ENCODE results near the gene ATP5F1B. TPM values are rescaled to one million over a fixed set of nuclear protein-coding genes. Genes with fewer than 3 reads are reported as not detected.

ATP5F1B gene
- total and polyA plus RNA-seq, 7 donors, result 414 to 1,730 (median 487) TPM

DNA sequence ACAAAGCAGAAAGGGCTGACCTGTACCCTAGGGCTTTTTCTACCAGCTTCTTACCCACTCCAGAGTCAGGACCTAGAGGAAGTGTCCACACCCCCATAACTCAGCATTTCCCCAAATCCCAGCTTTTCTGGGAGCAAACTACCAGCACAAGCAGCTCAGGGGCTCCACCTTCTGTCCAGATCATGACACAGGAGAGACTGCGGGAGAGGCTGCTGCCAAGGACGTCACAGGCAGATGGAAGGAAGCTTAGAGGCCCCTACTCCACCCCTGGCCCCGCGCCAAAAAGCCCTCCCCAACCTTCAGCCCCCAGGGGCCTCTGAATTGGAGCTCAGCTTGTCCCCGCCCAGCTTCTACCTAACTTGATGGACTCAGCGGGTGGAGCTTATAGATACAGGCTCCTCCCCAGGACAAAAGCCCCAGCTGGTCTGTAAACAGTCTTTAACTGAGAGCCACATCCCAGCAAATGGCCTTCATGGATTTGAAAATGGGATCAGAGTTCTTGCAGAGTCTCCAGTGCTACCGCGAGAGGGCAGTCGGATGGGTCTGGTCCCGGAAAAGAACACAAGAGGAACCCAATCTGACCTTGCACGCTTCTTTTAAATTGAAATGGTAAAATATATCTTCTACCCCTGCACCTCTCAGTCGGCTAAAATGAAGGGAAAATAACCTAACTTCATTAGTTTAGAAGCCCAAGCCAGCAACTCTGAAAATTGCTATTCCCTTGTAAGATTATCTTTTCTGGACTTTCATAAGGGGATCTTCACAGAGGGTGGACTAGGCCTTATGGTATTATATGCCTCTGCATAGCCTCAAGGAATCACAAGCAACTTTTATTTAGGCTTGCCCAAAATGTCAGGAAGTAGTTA, 8.9 kb downstream of the ATP5F1B start:
- H3K36me3 ChIP-seq, result peaks cover 32 to 46% (median 42%) of the 10 kb centered on the region in 4 donors
- no peaks in the 10 kb centered on the region for H3K27me3 ChIP-seq
- H3K27ac ChIP-seq, result peak overlapping the region; percentile 90 to 98 (median 94)
- DNase-seq, result peak; percentile 100
- H3K4me1 ChIP-seq, result peaks cover 0 to 54% (median 46%) of the 10 kb centered on the region in 4 donors
- WGBS, 2 donors, result 2 to 4% methylated on average over 12 of the region's 12 CpGs
- intact Hi-C loops (cut with DNase I), result loop anchor here (1.0 to 5.0 kb wide), 5 partner anchors 8 to 450 kb away; partner anchors contain the start of genes ATP5F1B, NAB2, NACA and RBMS2
- H3K4me3 ChIP-seq, result peak overlapping the region; percentile 76 to 91 (median 84)
- TF ChIP-seq EP300 (IDR thresholded peaks at IDR 0.05) (no peak), POLR2A (IDR thresholded peaks at IDR 0.05) (no peak), POLR2AphosphoS5 (IDR thresholded peaks at IDR 0.05) (peak; percentile 56 to 86 (median 70))
- TF ChIP-seq, protein P1, sequence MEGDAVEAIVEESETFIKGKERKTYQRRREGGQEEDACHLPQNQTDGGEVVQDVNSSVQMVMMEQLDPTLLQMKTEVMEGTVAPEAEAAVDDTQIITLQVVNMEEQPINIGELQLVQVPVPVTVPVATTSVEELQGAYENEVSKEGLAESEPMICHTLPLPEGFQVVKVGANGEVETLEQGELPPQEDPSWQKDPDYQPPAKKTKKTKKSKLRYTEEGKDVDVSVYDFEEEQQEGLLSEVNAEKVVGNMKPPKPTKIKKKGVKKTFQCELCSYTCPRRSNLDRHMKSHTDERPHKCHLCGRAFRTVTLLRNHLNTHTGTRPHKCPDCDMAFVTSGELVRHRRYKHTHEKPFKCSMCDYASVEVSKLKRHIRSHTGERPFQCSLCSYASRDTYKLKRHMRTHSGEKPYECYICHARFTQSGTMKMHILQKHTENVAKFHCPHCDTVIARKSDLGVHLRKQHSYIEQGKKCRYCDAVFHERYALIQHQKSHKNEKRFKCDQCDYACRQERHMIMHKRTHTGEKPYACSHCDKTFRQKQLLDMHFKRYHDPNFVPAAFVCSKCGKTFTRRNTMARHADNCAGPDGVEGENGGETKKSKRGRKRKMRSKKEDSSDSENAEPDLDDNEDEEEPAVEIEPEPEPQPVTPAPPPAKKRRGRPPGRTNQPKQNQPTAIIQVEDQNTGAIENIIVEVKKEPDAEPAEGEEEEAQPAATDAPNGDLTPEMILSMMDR (IDR thresholded peaks at IDR 0.05), result peak in 3 of 4 experiments; percentile 15 to 57 (median 53)
- H3K9me3 ChIP-seq, result no peaks in the 10 kb centered on the region

DNA sequence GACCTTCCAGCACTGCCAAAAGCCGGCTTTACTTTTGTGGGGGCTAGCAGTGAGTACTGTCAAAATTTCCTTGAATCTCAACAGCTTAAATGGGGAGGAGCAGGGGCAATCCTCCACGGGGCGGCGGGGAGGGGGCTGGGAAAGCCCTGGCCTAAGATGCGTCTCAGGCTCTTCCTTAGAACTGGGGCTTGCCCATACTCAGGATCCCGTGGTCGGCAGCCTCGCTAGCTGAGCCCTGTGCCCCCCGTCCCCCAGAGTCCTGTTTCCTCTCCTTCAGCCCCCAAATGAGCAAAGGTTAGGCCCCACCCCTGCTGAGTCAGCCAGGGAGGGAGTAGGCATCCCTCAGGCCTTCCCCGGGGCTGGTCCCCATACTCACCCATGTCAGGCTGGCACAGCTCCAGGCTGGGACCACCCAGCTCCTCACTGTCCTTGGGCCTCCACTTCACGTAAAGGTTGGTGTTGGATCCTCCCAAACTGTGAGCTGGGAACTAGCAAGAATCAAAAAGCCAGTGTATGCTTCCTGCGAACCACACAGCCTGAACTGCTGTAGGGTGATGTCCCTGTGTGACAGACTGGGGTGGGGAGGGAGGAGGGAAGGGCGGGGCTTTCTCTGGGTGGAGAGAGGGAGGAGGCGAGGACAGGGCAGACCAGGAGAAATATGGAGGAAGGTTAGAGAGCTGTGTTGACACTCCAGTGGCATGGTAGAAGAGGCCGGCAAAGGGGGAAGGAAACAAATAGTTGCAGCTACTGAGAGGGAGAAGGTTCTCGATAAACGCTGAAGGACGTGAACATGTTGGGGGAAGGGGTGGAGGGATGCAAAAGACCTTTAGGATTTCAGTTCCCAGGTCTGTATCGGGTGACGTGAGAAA, 9.7 kb downstream of the ATP5F1B start:
- TF ChIP-seq POLR2AphosphoS5 (IDR thresholded peaks at IDR 0.05) (peak; percentile 94 to 98 (median 96)), POLR2A (IDR thresholded peaks at IDR 0.05) (peak; percentile 84 to 92), EP300 (IDR thresholded peaks at IDR 0.05) (no peak)
- intact Hi-C loops (cut with DNase I), result loop anchor here (2.0 to 5.0 kb wide), 4 partner anchors 51 to 451 kb away; partner anchors contain the start of genes NAB2, NACA and RBMS2
- Histone ChIP-seq H3K4me1 (peaks cover 0 to 62% (median 50%) of the 10 kb centered on the region in 4 donors), H3K4me3 (peak overlapping the region; percentile 76 to 91 (median 84)), H3K27me3 (no peaks in the 10 kb centered on the region), H3K36me3 (peaks cover 25 to 37% (median 34%) of the 10 kb centered on the region in 4 donors), H3K27ac (peak overlapping the region; percentile 90 to 98 (median 94)), H3K9me3 (no peaks in the 10 kb centered on the region)
- peak; percentile 96 for DNase-seq
- WGBS, 2 donors, result 1 to 2% methylated on average over 20 of the region's 20 CpGs

DNA sequence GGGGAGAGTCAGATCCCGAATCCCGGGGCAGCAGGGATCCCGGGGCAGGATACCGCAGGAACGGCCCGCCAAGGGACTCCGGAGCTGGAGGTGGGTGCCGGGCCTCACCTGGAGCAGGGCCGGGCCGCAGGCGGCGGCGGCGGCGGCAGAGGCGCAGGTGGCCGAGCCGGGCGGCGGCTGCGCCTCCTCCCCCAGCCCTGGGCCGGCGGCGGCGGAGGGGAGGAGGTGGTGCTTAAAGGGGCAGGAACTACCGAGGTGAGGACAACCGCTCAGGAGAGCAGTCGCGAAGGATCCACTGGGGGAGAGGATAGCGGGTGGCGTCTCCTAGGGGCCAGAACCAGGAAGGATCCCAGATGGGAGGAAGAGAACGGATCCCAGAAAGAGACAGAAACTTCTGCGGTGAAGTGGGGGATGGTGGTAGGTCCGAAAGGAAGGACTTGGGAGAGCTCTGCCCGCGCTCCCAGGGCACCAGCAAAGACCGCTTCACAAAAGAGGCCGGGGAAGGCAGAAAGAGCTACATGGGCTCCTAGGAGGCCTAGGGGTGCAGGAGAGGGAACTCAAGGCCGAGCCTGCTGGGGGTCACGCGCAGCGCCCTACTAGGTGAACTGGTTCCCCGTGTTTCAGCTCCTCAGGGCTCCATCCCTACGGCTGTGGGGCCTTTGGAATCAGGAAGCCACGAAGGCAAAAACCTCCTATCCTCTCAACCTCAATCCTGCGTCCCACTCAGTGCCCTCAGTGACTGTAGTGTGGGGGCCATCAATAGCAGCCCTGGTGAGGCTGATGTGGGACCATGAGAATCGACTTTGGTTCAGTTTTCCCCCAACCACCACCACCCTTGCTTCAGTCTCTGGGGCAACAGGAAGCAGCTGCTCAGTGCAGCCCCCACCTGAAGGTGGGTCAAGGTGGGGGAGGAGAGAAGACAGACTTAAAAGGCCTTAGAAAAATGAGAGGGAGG, 10.7 kb downstream of the ATP5F1B start:
- peak; percentile 93 for DNase-seq
- intact Hi-C loops (cut with DNase I), result loop anchor here (5.0 kb wide), 2 partner anchors 63 to 452 kb away; partner anchors contain the start of gene NAB2
- WGBS, 2 donors, result 0 to 1% methylated on average over 47 of the region's 47 CpGs
- Histone ChIP-seq H3K36me3 (peaks cover 25 to 28% (median 25%) of the 10 kb centered on the region in 4 donors), H3K4me3 (peak overlapping the region; percentile 76 to 91 (median 84)), H3K4me1 (peaks cover 0 to 71% (median 56%) of the 10 kb centered on the region in 4 donors), H3K27me3 (no peaks in the 10 kb centered on the region), H3K27ac (peak overlapping the region; percentile 90 to 98 (median 94)), H3K9me3 (no peaks in the 10 kb centered on the region)
- TF ChIP-seq, protein P1 (IDR thresholded peaks at IDR 0.05), result peak in 3 of 4 experiments; percentile 30 to 32 (median 31)
- TF ChIP-seq POLR2A (IDR thresholded peaks at IDR 0.05) (peak; percentile 65 to 88), POLR2AphosphoS5 (IDR thresholded peaks at IDR 0.05) (peak; percentile 61 to 88 (median 85)), EP300 (IDR thresholded peaks at IDR 0.05) (no peak)

GRCh38 chr12:56634242-56634836, 11.4 kb downstream of the ATP5F1B start:
- WGBS, 2 donors, result 1 to 3% methylated on average over 27 of the region's 27 CpGs
- H3K9me3 ChIP-seq, result no peaks in the 10 kb centered on the region
- intact Hi-C loops (cut with DNase I), result loop anchor here (5.0 kb wide), 1 partner anchor 62 kb away; no protein-coding TSS in a partner anchor
- H3K27ac ChIP-seq, result peak overlapping the region; percentile 90 to 98 (median 94)
- H3K4me3 ChIP-seq, result peak overlapping the region; percentile 76 to 91 (median 84)
- TF ChIP-seq EP300 (IDR thresholded peaks at IDR 0.05) (no peak), POLR2AphosphoS5 (IDR thresholded peaks at IDR 0.05) (peak in 2 of 4 donors; percentile 5 to 38), POLR2A (IDR thresholded peaks at IDR 0.05) (peak in 1 of 2 donors; percentile 34)
- TF ChIP-seq, protein P1 (IDR thresholded peaks at IDR 0.05), result no peak
- no peak for DNase-seq
- peaks cover 17 to 20% (median 17%) of the 10 kb centered on the region in 4 donors for H3K36me3 ChIP-seq
- no peaks in the 10 kb centered on the region for H3K27me3 ChIP-seq
- peaks cover 0 to 71% (median 54%) of the 10 kb centered on the region in 4 donors for H3K4me1 ChIP-seq
